GM20000 (cell line): ENCODE measurements around the gene ZNF687.

Experiments
- DNase-seq: peaks from one replicate; pipeline ENCODE4 v3.0.0; 2012; ENCODE audit warnings: low spot score
- TF ChIP-seq, protein P1 (sequence below): IDR thresholded peaks from 2 replicates; pipeline ENCODE4 v1.5.1; 2012; ENCODE audit warnings: mild to moderate bottlenecking, control low read depth; ENCODE audit errors: extremely low read depth, missing control alignments

ZNF687 gene

DNA sequence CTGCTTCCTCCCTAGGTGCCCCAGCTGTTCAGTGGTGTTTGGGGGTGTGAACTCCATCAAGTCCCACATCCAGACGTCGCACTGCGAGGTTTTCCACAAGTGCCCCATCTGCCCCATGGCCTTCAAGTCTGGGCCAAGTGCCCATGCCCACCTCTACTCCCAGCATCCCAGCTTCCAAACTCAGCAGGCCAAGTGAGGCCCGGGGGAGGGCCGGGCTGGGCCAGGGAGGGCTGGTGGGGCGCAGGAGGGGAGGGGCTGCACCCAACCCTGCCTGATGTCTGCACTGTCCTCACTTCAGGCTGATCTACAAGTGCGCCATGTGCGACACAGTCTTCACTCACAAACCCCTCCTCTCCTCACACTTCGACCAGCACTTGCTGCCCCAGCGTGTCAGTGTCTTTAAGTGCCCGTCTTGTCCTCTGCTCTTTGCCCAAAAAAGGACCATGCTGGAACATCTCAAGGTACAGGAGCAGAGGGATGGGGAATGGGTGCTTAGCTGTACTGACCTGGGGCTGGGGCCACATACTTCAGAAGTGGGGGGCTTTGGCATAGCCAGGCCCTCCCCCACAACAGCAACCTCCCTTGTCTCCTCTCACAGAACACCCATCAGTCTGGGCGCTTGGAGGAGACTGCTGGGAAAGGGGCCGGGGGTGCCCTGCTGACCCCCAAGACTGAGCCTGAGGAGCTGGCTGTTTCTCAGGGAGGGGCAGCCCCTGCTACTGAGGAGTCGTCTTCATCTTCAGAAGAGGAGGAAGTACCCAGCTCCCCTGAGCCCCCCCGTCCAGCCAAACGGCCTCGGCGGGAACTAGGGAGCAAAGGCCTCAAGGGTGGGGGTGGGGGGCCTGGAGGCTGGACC is 7.2 kb downstream of the ZNF687 start:
- TF ChIP-seq, protein P1, sequence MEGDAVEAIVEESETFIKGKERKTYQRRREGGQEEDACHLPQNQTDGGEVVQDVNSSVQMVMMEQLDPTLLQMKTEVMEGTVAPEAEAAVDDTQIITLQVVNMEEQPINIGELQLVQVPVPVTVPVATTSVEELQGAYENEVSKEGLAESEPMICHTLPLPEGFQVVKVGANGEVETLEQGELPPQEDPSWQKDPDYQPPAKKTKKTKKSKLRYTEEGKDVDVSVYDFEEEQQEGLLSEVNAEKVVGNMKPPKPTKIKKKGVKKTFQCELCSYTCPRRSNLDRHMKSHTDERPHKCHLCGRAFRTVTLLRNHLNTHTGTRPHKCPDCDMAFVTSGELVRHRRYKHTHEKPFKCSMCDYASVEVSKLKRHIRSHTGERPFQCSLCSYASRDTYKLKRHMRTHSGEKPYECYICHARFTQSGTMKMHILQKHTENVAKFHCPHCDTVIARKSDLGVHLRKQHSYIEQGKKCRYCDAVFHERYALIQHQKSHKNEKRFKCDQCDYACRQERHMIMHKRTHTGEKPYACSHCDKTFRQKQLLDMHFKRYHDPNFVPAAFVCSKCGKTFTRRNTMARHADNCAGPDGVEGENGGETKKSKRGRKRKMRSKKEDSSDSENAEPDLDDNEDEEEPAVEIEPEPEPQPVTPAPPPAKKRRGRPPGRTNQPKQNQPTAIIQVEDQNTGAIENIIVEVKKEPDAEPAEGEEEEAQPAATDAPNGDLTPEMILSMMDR = no peak

DNA sequence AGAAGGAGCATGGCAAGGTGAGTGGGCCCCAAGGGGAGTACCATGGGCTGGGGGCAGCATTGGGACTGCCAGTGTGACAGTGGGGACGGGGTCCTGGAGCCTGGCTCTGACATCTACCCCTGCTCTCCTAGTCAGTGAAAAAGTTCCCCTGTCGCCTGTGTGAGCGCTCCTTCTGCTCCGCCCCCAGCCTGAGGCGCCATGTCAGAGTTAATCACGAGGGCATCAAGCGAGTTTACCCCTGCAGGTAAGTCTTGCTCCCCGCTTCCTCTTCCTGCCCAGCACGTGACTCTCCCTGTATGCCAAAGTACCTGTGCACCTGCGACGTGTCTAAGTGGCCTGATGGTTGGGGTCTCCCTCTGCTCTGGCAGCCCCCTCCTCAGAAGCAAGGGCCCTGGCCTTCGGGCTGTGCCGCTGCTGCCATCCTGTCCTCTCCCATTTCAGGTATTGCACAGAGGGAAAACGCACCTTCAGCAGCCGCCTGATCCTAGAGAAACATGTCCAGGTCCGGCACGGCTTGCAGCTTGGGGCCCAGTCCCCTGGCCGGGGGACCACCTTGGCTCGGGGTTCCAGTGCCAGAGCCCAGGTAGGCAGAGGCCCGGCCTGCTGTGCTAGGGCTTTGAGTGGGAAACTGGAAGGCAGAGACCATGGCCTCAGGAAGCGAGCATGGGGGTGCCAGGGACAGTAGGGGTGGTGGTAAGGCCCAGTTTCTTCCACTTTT is 8.1 kb downstream of the ZNF687 start:
- TF ChIP-seq, protein P1 = no peak
- DNase-seq = no peak

More for the DNA sequence above, 7.2 kb downstream of the ZNF687 start:
- DNase-seq = no peak

DNA sequence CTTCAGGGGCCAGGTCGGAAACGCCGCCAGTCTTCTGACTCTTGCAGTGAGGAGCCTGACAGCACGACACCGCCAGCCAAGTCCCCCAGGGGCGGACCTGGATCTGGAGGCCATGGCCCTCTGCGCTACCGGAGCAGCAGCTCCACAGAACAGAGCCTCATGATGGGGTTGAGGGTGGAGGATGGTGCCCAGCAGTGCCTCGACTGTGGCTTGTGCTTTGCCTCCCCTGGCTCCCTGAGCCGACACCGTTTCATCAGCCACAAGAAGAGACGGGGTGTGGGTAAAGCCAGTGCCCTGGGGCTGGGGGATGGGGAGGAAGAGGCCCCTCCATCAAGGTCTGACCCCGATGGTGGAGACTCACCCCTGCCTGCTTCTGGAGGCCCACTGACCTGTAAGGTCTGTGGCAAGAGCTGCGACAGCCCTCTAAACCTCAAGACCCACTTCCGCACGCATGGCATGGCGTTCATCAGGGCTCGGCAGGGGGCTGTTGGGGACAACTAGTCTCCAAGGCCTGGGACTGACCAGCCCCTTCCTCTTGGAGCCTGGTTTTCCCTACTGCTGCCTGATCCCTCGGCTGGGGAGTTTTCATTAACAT is 8.7 kb downstream of the ZNF687 start:
- DNase-seq = no peak
- TF ChIP-seq, protein P1 = no peak

DNA sequence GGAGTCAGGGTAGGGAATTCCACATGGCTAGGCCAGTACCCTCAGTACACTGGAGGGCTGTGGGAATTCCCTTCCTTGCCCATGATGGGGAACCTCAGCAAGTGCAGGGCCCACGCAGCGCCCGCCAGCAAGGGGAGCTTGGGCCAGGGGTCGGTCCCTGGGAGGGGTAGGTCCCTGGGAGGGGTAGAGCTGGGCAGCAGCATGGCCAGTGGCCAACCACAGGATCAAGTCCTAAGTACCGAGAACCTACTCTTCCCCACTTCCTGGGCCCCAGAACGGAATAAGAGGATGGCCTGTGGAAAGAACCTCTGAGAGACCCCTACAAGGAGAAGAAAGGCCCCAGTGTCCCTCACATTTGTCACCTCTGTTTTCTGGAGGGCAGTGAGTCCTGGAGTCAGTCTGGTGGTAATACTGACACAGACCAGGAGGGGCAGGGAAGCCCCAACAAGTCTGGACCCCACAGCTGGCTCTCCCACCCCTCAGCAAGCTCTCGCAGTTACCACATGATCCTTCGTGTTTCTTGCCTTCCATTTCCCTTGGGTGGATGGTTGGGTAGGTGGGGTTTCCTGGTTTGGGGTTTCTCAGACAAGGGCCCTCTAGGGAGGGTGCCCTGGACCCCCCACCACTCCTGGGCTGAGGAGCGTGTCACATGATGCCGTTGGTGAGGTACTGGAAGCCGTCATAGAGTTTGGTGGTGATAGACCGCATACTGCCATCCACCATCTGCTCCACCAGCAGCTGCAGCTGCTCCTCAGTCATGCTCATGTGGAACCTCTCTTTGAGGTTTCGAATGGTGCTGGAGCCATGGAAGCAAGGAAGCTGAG is 10.3 kb downstream of the ZNF687 start:
- DNase-seq = no peak
- TF ChIP-seq, protein P1 = no peak

DNA sequence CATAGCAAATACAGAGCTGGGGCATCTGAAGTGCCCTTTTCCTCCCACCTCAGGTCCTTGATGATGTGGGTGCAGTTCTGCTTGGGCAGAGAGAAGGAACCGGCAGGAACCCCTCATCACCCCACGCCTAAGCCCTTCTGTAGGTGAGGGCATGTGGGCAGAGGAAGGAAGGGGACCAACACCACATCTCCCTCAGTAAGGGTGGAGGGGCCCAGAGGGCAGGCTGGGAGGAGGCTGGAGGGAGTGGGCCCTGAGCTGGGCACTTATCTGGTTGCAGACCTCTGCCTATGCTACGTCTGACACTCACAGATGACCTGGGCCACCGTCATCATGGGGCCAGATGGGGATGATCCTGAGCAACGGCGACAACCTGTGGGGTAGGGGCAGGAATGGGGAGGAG is 11.0 kb downstream of the ZNF687 start:
- TF ChIP-seq, protein P1 = no peak
- DNase-seq = no peak

DNA sequence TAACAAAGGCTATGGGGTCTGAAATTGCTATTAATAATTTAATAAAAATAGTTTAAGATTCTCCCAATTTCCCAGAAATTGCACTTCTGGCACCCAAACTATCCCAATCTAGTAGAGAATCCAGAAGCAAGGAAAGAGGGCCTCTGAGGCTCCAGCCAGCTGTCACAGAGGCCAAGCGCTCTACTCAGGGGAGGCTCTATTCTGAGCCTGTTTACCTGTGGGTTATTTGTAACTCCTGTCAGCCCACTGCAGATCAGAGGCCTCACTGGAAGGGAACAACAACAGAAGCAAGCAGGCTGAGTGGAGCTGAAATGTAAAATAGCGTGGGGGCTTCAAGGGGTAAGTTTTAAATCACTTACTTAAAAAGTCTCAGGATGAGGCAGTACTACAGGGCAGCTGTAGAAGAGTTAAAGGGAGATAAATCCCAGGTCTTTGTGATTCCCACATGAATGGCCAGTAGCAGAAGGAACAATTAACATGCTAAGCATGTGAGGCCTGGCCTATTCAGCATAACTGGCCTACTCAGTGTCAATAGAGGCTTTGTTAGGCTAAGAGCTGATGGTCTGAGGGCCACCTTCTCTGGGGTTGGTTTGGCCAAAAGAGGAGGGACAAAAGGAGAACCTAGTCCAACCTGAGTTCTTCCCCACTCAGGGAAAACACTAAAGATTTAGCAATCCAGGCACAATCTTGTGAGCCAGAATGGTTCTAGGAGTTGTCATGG is 12.8 kb downstream of the ZNF687 start:
- TF ChIP-seq, protein P1 = no peak
- DNase-seq = no peak
